Measurements from ENCODE around the gene NHP2. TPM values are rescaled to one million over a fixed set of nuclear protein-coding genes. Genes with fewer than 3 reads are reported as not detected.

NHP2 gene
- polyA plus RNA-seq, 2 of the 4 experiments (the other 2 are of a cell fraction): 205 to 553 TPM

DNA sequence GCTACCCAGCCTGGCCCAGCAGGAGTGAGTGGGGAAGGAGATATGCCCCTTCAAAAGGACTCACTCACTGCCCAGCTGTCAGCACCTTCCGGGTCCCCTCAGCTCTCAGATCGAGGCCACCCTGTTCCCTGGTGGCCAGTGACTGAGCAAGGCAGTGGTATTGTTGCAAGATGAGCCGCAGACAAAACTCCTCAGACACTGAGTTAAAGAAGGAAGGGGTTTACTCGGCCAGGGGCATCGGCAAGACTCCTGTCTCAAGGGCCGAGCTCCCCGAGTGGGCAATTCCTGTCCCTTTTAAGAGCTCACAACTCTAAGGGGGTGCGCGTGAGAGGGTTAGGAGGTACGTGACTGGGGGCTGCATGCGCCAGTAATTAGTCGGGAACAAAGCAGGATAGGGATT is 50.1 kb downstream of the NHP2 start:
- Histone ChIP-seq H3K4me1 (no peaks in the 10 kb centered on the region), H3K4me3 (no peak overlapping the region), H3K4me2 (no peak overlapping the region), H3K9me3 (no peaks in the 10 kb centered on the region), H3K27ac (no peak overlapping the region)
- POLR2A ChIA-PET: no interaction called here
- ATAC-seq (no peak), FAIRE-seq (no peak), DNase-seq (ENCODE audit: low read depth in 1 of 2, low spot score in 1 of 2) (no peak)
- CTCF ChIA-PET: interaction anchor here (0.6 to 5.6 kb wide), 3 partner anchors 14 to 28 kb away, joined by 3 to 25 read pairs (median 6); no protein-coding TSS in a partner anchor
- WGBS (ENCODE audit: missing lambda C conversion rate): 88% methylated on average over 9 of the region's 12 CpGs
- no peak for TF ChIP-seq TFCP2L1 (CRISPR knock-in tag; IDR thresholded peaks at IDR 0.05)
- TF ChIP-seq HOXB13 (CRISPR knock-in tag; IDR thresholded peaks at IDR 0.05; ENCODE audit: low read depth): no peak
- no peak for TF ChIP-seq RARB (CRISPR knock-in tag; IDR thresholded peaks at IDR 0.05)
- TF ChIP-seq FOSL2 (IDR thresholded peaks at IDR 0.05): no peak
- TF ChIP-seq FOSL2 (CRISPR knock-in tag; IDR thresholded peaks at IDR 0.05): no peak
- TF ChIP-seq MAX (IDR thresholded peaks at IDR 0.05): no peak
- TF ChIP-seq SREBF2 (IDR thresholded peaks at IDR 0.05): no peak

Other genes with a start within 250 kb of the NHP2 start
- gene PROP1, start 157.6 kb downstream of the NHP2 start, polyA plus RNA-seq (2011; rRNA removed): not detected in 2 replicates
- gene PROP1, start 157.6 kb downstream of the NHP2 start, polyA plus RNA-seq (2017; fragmentation: RNase III; extraction: RNeasy Plus Mini Kit Qiagen cat#74134 plus additional on column Dnase treatment): not detected in 3 replicates
- 0.12 and 0.26 TPM in 2 replicates for gene N4BP3, start 40.4 kb downstream of the NHP2 start, polyA plus RNA-seq (2011; rRNA removed)
- 0.15 to 0.25 TPM (median 0.15 TPM) in 3 replicates for gene N4BP3, start 40.4 kb downstream of the NHP2 start, polyA plus RNA-seq (2017; fragmentation: RNase III; extraction: RNeasy Plus Mini Kit Qiagen cat#74134 plus additional on column Dnase treatment)
- gene RMND5B, start 22.9 kb downstream of the NHP2 start, polyA plus RNA-seq (2011; rRNA removed): 30.3 and 31.8 TPM in 2 replicates
- 18.1 to 20.2 TPM (median 19.4 TPM) in 3 replicates for gene RMND5B, start 22.9 kb downstream of the NHP2 start, polyA plus RNA-seq (2017; fragmentation: RNase III; extraction: RNeasy Plus Mini Kit Qiagen cat#74134 plus additional on column Dnase treatment)
- not detected in 2 replicates for gene GMCL2, start 33.5 kb upstream of the NHP2 start, polyA plus RNA-seq (2011; rRNA removed)
- gene GMCL2, start 33.5 kb upstream of the NHP2 start, polyA plus RNA-seq (2017; fragmentation: RNase III; extraction: RNeasy Plus Mini Kit Qiagen cat#74134 plus additional on column Dnase treatment): not detected in 3 replicates
- 140 and 200 TPM in 2 replicates for gene HNRNPAB, start 50.6 kb upstream of the NHP2 start, polyA plus RNA-seq (2011; rRNA removed)
- gene HNRNPAB, start 50.6 kb upstream of the NHP2 start, polyA plus RNA-seq (2017; fragmentation: RNase III; extraction: RNeasy Plus Mini Kit Qiagen cat#74134 plus additional on column Dnase treatment): 338 to 354 TPM (median 352 TPM) in 3 replicates
- gene PHYKPL, start 78.9 kb upstream of the NHP2 start, polyA plus RNA-seq (2011; rRNA removed): 21.9 and 24.6 TPM in 2 replicates
- gene PHYKPL, start 78.9 kb upstream of the NHP2 start, polyA plus RNA-seq (2017; fragmentation: RNase III; extraction: RNeasy Plus Mini Kit Qiagen cat#74134 plus additional on column Dnase treatment): 12.5 to 13.9 TPM (median 13.0 TPM) in 3 replicates

Measured in A549 (cell line).